Neuronal stem cell (in vitro differentiated cells): ENCODE measurements around the gene RERGL. TPM values are rescaled to one million over a fixed set of nuclear protein-coding genes. Genes with fewer than 3 reads are reported as not detected.

Source experiments
- DNase-seq: peaks from one replicate; pipeline ENCODE4 v3.0.0-alpha.2; 2013; ENCODE audit warnings: low spot score
- H2AFZ ChIP-seq: one replicate; pipeline ENCODE4 v1.6.1; 2013; ENCODE audit warnings: mild to moderate bottlenecking, low read length, inconsistent platforms
- H2AK5ac ChIP-seq: 2 replicates; pipeline ENCODE4 v1.6.1; 2013; ENCODE audit warnings: low read depth, mild to moderate bottlenecking, inconsistent platforms, low read length, moderate library complexity, mixed read lengths
- H2BK120ac ChIP-seq: 2 replicates; pipeline ENCODE4 v1.6.1; 2013; ENCODE audit warnings: low read depth, mild to moderate bottlenecking, inconsistent platforms, low read length, moderate library complexity, mixed read lengths
- H2BK12ac ChIP-seq: one replicate; pipeline ENCODE4 v1.6.1; 2013; ENCODE audit warnings: low read length, inconsistent platforms
- H2BK15ac ChIP-seq: 2 replicates; pipeline ENCODE4 v1.6.1; 2013; ENCODE audit warnings: mild to moderate bottlenecking, low read length, inconsistent platforms, mixed read lengths
- H2BK5ac ChIP-seq: one replicate; pipeline ENCODE4 v1.6.1; 2013; ENCODE audit warnings: inconsistent platforms, mild to moderate bottlenecking, low read length, moderate library complexity
- H3K14ac ChIP-seq: one replicate; pipeline ENCODE4 v1.6.1; 2013; ENCODE audit warnings: low read length, inconsistent platforms
- H3K18ac ChIP-seq: 2 replicates; pipeline ENCODE4 v1.6.1; 2013; ENCODE audit warnings: low read length, inconsistent platforms
- H3K23ac ChIP-seq: 2 replicates; pipeline ENCODE4 v1.6.1; 2013; ENCODE audit warnings: low read depth, mild to moderate bottlenecking, mixed read lengths, low read length, inconsistent platforms; ENCODE audit not compliant: poor library complexity
- H3K27ac ChIP-seq: replicated peaks from 3 replicates; pipeline ENCODE4 v1.5.1; 2013; ENCODE audit warnings: low read length, inconsistent platforms
- H3K27me3 ChIP-seq, 3 experiments: 2 replicates each; pipeline ENCODE4 v1.6.1; 2013; ENCODE audit warnings: low read length in 3 of 3, mild to moderate bottlenecking in 2 of 3, inconsistent platforms in 1 of 3, low read depth in 1 of 3, mixed read lengths in 1 of 3, moderate library complexity in 1 of 3; ENCODE audit not compliant: control insufficient read depth in 3 of 3, insufficient read depth in 3 of 3
- H3K36me3 ChIP-seq, 2 donors: replicated peaks in 1 of 2; 2 replicates each; pipeline ENCODE4 v1.6.1; 2013; ENCODE audit warnings: low read length in 2 of 2; ENCODE audit not compliant: control insufficient read depth in 2 of 2, insufficient read depth in 2 of 2
- H3K4ac ChIP-seq: 2 replicates; pipeline ENCODE4 v1.6.1; 2013; ENCODE audit warnings: inconsistent platforms, mild to moderate bottlenecking, low read length, moderate library complexity
- H3K4me1 ChIP-seq, 2 donors: 1 replicate in 1 of 2; 2 replicates in 1 of 2; pipeline ENCODE4 v1.6.1; 2013; ENCODE audit warnings: low read length in 2 of 2, low read depth in 1 of 2; ENCODE audit not compliant: control insufficient read depth in 2 of 2, insufficient read depth in 1 of 2
- H3K4me2 ChIP-seq: one replicate; pipeline ENCODE4 v1.6.1; 2013; ENCODE audit warnings: mild to moderate bottlenecking, low read length, inconsistent platforms; ENCODE audit not compliant: insufficient read depth, poor library complexity, severe bottlenecking
- H3K4me3 ChIP-seq, 2 donors: 2 replicates each; pipeline ENCODE4 v1.5.1; 2013; ENCODE audit warnings: low read length in 2 of 2, mild to moderate bottlenecking in 2 of 2, inconsistent platforms in 1 of 2, moderate library complexity in 1 of 2
- H3K79me1 ChIP-seq: one replicate; pipeline ENCODE4 v1.6.1; 2013; ENCODE audit warnings: low read depth, mild to moderate bottlenecking, inconsistent platforms, low read length, moderate library complexity
- H3K9ac ChIP-seq: one replicate; pipeline ENCODE4 v1.6.1; 2013; ENCODE audit warnings: mild to moderate bottlenecking, low read depth, low read length, inconsistent platforms; ENCODE audit not compliant: poor library complexity
- H3K9me3 ChIP-seq, 2 donors: replicated peaks in 1 of 2; 2 replicates each; pipeline versions ENCODE3 to v1.6.1; 2013; ENCODE audit warnings: low read length in 2 of 2, mild to moderate bottlenecking in 2 of 2, inconsistent platforms in 1 of 2, low read depth in 1 of 2, mixed read lengths in 1 of 2, moderate library complexity in 1 of 2; ENCODE audit not compliant: control insufficient read depth in 2 of 2, insufficient read depth in 1 of 2
- H4K8ac ChIP-seq: one replicate; pipeline ENCODE4 v1.6.1; 2013; ENCODE audit warnings: low read depth, mild to moderate bottlenecking, inconsistent platforms, low read length, moderate library complexity
- H4K91ac ChIP-seq: one replicate; pipeline ENCODE4 v1.6.1; 2013; ENCODE audit warnings: low read length, low read depth, mild to moderate bottlenecking, inconsistent platforms; ENCODE audit not compliant: poor library complexity
- WGBS, 2 donors: extraction: QIAGEN DNeasy Blood & Tissue Kit; methylation state at CpG; one replicate each; pipeline ENCODE4 v1.1.7; 2013; ENCODE audit warnings: missing lambda C conversion rate in 2 of 2, mixed read lengths in 1 of 2; ENCODE audit not compliant: insufficient read length in 2 of 2, insufficient replicate concordance in 1 of 2; ENCODE audit errors: extremely low coverage in 2 of 2; 5-methylcytosine and 5-hydroxymethylcytosine counted together
- polyA plus RNA-seq, 2 experiments: library from polyadenylated mRNA; stranded (reverse); fragments of 200-250 nt; gene quantifications; one replicate each; pipeline ENCODE4 v1.2.3, GENCODE V29; 2013

The RERGL gene, protein sequence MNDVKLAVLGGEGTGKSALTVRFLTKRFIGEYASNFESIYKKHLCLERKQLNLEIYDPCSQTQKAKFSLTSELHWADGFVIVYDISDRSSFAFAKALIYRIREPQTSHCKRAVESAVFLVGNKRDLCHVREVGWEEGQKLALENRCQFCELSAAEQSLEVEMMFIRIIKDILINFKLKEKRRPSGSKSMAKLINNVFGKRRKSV
- not detected for polyA plus RNA-seq (2013, experiment 1 of 2)
- 0.04 TPM for polyA plus RNA-seq (2013, experiment 2 of 2)

DNA sequence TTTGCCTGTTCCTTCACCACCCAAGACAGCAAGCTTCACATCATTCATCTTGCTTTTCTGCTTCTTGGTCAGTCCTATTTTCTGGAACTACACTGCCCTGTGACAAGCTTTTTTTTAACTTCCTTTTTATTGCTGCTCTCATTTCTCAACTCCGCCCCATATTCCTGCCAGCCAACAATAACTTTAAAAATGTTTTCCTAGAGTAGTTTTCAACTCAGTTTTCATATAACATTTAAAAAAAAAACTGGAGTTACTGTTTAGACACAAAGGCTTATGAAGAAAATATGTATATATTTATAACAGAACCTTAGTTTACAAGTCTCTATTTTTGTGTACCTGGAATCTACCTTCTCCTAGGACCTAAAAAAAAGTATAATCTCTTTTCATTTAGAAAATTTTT, at the start of gene RERGL:
Gene RERGL (minus strand): TSS at position 101 of the 400 bp plus-strand sequence. CDS start 53 bp downstream, at position 48.
- H3K9ac ChIP-seq, result no peak within 1 kb of the TSS
- H3K4me1 ChIP-seq, result no peaks in the 10 kb centered on the region
- H4K8ac ChIP-seq, result no peak within 1 kb of the TSS
- no peak within 1 kb of the TSS for H3K27ac ChIP-seq
- H3K14ac ChIP-seq, result no peak within 1 kb of the TSS
- H2BK12ac ChIP-seq, result no peak within 1 kb of the TSS
- H2BK15ac ChIP-seq, result no peak within 1 kb of the TSS
- H3K9me3 ChIP-seq, result no peaks in the 10 kb centered on the region
- no peak within 1 kb of the TSS for H2BK120ac ChIP-seq
- no peak within 1 kb of the TSS for H2AK5ac ChIP-seq
- no peak within 1 kb of the TSS for H3K4me2 ChIP-seq
- no CpG with 5 or more reads among the region's 1 CpG for WGBS, 2 donors
- no peak within 1 kb of the TSS for H3K18ac ChIP-seq
- no peaks in the 10 kb centered on the region for H3K36me3 ChIP-seq
- no peak within 1 kb of the TSS for H3K4ac ChIP-seq
- no peak within 1 kb of the TSS for H2AFZ ChIP-seq
- DNase-seq, result no peak
- H3K4me3 ChIP-seq, result no peak within 1 kb of the TSS
- H3K27me3 ChIP-seq, result no peaks in the 10 kb centered on the region
- no peaks in the 10 kb centered on the region for H3K79me1 ChIP-seq
- no peak within 1 kb of the TSS for H4K91ac ChIP-seq
- H2BK5ac ChIP-seq, result no peak within 1 kb of the TSS
- H3K23ac ChIP-seq, result no peak within 1 kb of the TSS

- no CpG with 5 or more reads among the region's 4 CpGs for WGBS, 2 donors
- H2BK120ac ChIP-seq, result no peak overlapping the region
Observed at GRCh38 chr12:18139254-18139653, 49.3 kb upstream of the RERGL start.

GRCh38 chr12:18135509-18135908, 45.5 kb upstream of the RERGL start:
- Histone ChIP-seq H2AFZ (no peak overlapping the region), H3K4me2 (no peak overlapping the region), H2BK15ac (no peak overlapping the region), H4K91ac (no peak overlapping the region), H3K18ac (no peak overlapping the region), H3K4me1 (no peaks in the 10 kb centered on the region), H3K9ac (no peak overlapping the region), H3K23ac (no peak overlapping the region), H3K36me3 (no peaks in the 10 kb centered on the region), H3K27ac (no peak overlapping the region), H3K14ac (no peak overlapping the region), H2AK5ac (no peak overlapping the region), H2BK120ac (no peak overlapping the region), H2BK12ac (no peak overlapping the region), H3K27me3 (no peaks in the 10 kb centered on the region), H3K9me3 (peaks cover 0 to 1% of the 10 kb centered on the region in 2 donors), H3K4me3 (no peak overlapping the region), H2BK5ac (no peak overlapping the region), H3K79me1 (no peaks in the 10 kb centered on the region), H4K8ac (no peak overlapping the region), H3K4ac (no peak overlapping the region)
- DNase-seq, result no peak
- no CpG with 5 or more reads among the region's 8 CpGs for WGBS, 2 donors

More at GRCh38 chr12:18139254-18139653, 49.3 kb upstream of the RERGL start:
- Histone ChIP-seq H2BK15ac (no peak overlapping the region), H3K36me3 (no peaks in the 10 kb centered on the region), H3K23ac (no peak overlapping the region), H3K4me1 (no peaks in the 10 kb centered on the region), H3K14ac (no peak overlapping the region), H3K4me3 (no peak overlapping the region), H3K27ac (no peak overlapping the region), H2AFZ (no peak overlapping the region), H3K4me2 (no peak overlapping the region), H4K8ac (no peak overlapping the region), H3K18ac (no peak overlapping the region), H2BK5ac (no peak overlapping the region), H4K91ac (no peak overlapping the region), H3K9me3 (peaks cover 0 to 1% of the 10 kb centered on the region in 2 donors), H2AK5ac (no peak overlapping the region), H2BK12ac (no peak overlapping the region), H3K9ac (no peak overlapping the region), H3K27me3 (no peaks in the 10 kb centered on the region), H3K79me1 (no peaks in the 10 kb centered on the region), H3K4ac (no peak overlapping the region)
- no peak for DNase-seq

DNA sequence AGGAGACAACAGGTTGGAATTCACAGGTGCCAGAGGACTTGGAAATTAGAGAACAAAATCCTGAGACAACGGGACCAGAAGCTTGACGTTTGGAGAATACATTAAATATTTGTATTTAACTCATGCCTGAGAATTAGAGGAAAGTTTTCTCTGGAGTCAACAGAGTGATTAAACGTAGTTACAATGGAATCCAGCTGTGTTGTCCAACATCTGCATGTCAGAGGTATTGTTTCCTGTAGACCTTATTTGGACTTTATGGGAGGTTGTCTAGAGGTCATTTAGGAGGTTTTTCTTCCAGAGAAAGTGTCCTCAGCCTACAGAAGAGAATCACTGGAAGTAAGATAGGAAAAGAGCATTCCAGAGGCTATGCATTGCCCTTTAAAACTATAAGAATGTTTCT, 45.1 kb upstream of the RERGL start:
- H3K4me2 ChIP-seq, result no peak overlapping the region
- H3K27me3 ChIP-seq, result no peaks in the 10 kb centered on the region
- no peak overlapping the region for H4K91ac ChIP-seq
- H3K79me1 ChIP-seq, result no peaks in the 10 kb centered on the region
- no peak overlapping the region for H4K8ac ChIP-seq
- H2BK12ac ChIP-seq, result no peak overlapping the region
- H2AK5ac ChIP-seq, result no peak overlapping the region
- H3K18ac ChIP-seq, result no peak overlapping the region
- no peaks in the 10 kb centered on the region for H3K4me1 ChIP-seq
- H3K27ac ChIP-seq, result no peak overlapping the region
- H2BK5ac ChIP-seq, result no peak overlapping the region
- WGBS, 2 donors, result no CpG with 5 or more reads among the region's 3 CpGs
- no peak overlapping the region for H3K4ac ChIP-seq
- no peak for DNase-seq
- no peak overlapping the region for H3K9ac ChIP-seq
- no peak overlapping the region for H2BK15ac ChIP-seq
- H3K9me3 ChIP-seq, result peaks cover 0 to 1% of the 10 kb centered on the region in 2 donors
- no peak overlapping the region for H3K4me3 ChIP-seq
- H2AFZ ChIP-seq, result no peak overlapping the region
- H2BK120ac ChIP-seq, result no peak overlapping the region
- H3K23ac ChIP-seq, result no peak overlapping the region
- no peak overlapping the region for H3K14ac ChIP-seq
- H3K36me3 ChIP-seq, result no peaks in the 10 kb centered on the region
